K562 (cell line): ENCODE results near the gene UFSP2. TPM values are rescaled to one million over a fixed set of nuclear protein-coding genes. Genes with fewer than 3 reads are reported as not detected.

ENCODE experiments used
- ATAC-seq: fragments of 200-7000 bp; cut with Tn5 transposase; 3 replicates; pipeline ENCODE4 v1.9.1; 2020; ENCODE audit warnings: moderate library complexity
- BruUV-seq: library from RNA; stranded (reverse); fragments of 400-500 nt; replicated peaks from 2 replicates; lab custom pipeline; 2021; lab: Mats Ljungman, UMichigan
- CTCF ChIA-PET: fragments of 300-600 bp; formaldehyde crosslinking; extraction: SDS; loops from one replicate; lab custom pipeline; 2021; ENCODE audit warnings: low intra/inter-chr PET ratio; lab: Yijun Ruan, JAX
- POLR2A ChIA-PET: fragments of 300-600, 350-650 bp; sonication (Branson Sonifier 250); formaldehyde crosslinking; extraction: SDS; loops from one replicate; lab custom pipeline; 2021; ENCODE audit warnings: antibody characterized with exemption, inconsistent platforms; lab: Yijun Ruan, JAX
- DNase-seq, 4 experiments: peaks; one replicate each; pipeline versions ENCODE4 v3.0.0 to v3.0.0-alpha.2; 2011 to 2018; ENCODE audit warnings: low spot score in 3 of 4, mixed read lengths in 3 of 4; ENCODE audit errors: extremely low read depth in 1 of 4
- FAIRE-seq: peaks from 2 replicates; lab custom pipeline; 2011; peaks lifted over from hg19 to GRCh38; lab: Jason Lieb, UNC
- H2AFZ ChIP-seq: 2 replicates; pipeline ENCODE4 v1.6.0; 2011; ENCODE audit warnings: low read depth, low read length, control low read depth, inconsistent platforms
- H3K27ac ChIP-seq: fragments of 200-600 bp; 3 replicates; pipeline ENCODE4 v1.8.0; 2011; ENCODE audit warnings: low read depth, mild to moderate bottlenecking, control low read depth, inconsistent platforms, low read length, moderate library complexity, mixed read lengths; ENCODE audit errors: extremely low read depth
- H3K27me3 ChIP-seq, 2 experiments: fragments of 300-600 bp in 1 of 2; 2 replicates in 1 of 2; 3 replicates in 1 of 2; pipeline versions ENCODE4 v1.6.0 to v1.8.0; 2011; ENCODE audit warnings: inconsistent platforms in 2 of 2, low read length in 2 of 2, mild to moderate bottlenecking in 1 of 2, mixed read lengths in 1 of 2, moderate library complexity in 1 of 2; ENCODE audit not compliant: control insufficient read depth in 2 of 2, insufficient read depth in 2 of 2
- H3K36me3 ChIP-seq: fragments of 300-600 bp; 3 replicates; pipeline ENCODE4 v1.8.0; 2011; ENCODE audit warnings: mild to moderate bottlenecking, low read length, inconsistent platforms; ENCODE audit not compliant: control insufficient read depth, insufficient read depth
- H3K4me1 ChIP-seq, 2 experiments: fragments of 200-600 bp in 1 of 2; replicated peaks in 1 of 2; 2 replicates in 1 of 2; 3 replicates in 1 of 2; pipeline versions ENCODE4 v1.5.1 to v1.8.0; 2011; ENCODE audit warnings: inconsistent platforms in 2 of 2, low read length in 2 of 2, mild to moderate bottlenecking in 1 of 2, mixed read lengths in 1 of 2, moderate library complexity in 1 of 2; ENCODE audit not compliant: control insufficient read depth in 2 of 2, insufficient read depth in 2 of 2
- H3K4me2 ChIP-seq: 2 replicates; pipeline ENCODE4 v1.6.1; 2011; ENCODE audit warnings: low read length, control low read depth, inconsistent platforms, mixed read lengths; ENCODE audit not compliant: insufficient read depth
- H3K4me3 ChIP-seq: fragments of 200-600 bp; sonication (generic), shearing (Covaris generic); 2 replicates; pipeline ENCODE4 v1.5.1; 2016; ENCODE audit warnings: control low read depth, inconsistent platforms
- H3K79me2 ChIP-seq: fragments of 200-600 bp; 3 replicates; pipeline ENCODE4 v1.8.0; 2011; ENCODE audit warnings: low read length, inconsistent platforms; ENCODE audit not compliant: control insufficient read depth, insufficient read depth
- H3K9ac ChIP-seq, 2 experiments: 2 replicates each; pipeline versions ENCODE4 v1.6.0 to v1.6.1; 2011; ENCODE audit warnings: low read depth in 2 of 2, low read length in 2 of 2, control low read depth in 1 of 2, inconsistent platforms in 1 of 2, mild to moderate bottlenecking in 1 of 2, mixed read lengths in 1 of 2; ENCODE audit not compliant: insufficient read depth in 1 of 2
- H3K9me1 ChIP-seq: one replicate; pipeline ENCODE4 v1.6.0; 2011; ENCODE audit warnings: inconsistent platforms, mild to moderate bottlenecking, low read length, moderate library complexity; ENCODE audit not compliant: control insufficient read depth, insufficient read depth
- H3K9me3 ChIP-seq: replicated peaks from 2 replicates; pipeline ENCODE4 v1.5.1; 2011; ENCODE audit warnings: low read depth, low read length, inconsistent platforms; ENCODE audit not compliant: control insufficient read depth, insufficient read depth
- H4K20me1 ChIP-seq: replicated peaks from 2 replicates; pipeline ENCODE4 v1.6.1; 2011; ENCODE audit warnings: low read length, inconsistent platforms, mixed read lengths; ENCODE audit not compliant: control insufficient read depth, insufficient read depth
- BDP1 ChIP-seq: IDR thresholded peaks from 3 replicates; pipeline ENCODE4 v1.6.1; 2011; ENCODE audit not compliant: insufficient read length, insufficient read depth
- CBFA2T2 ChIP-seq: fragments of 450-650 bp; conservative IDR thresholded peaks from 2 replicates; pipeline ENCODE4 v1.6.1; 2017; ENCODE audit warnings: mild to moderate bottlenecking
- ETS2 ChIP-seq: IDR thresholded peaks from 2 replicates; pipeline ENCODE4 v1.6.1; 2016; ENCODE audit warnings: borderline replicate concordance, missing genetic modification characterization, mild to moderate bottlenecking, moderate library complexity, missing compliant biosample characterization; ENCODE audit not compliant: poor library complexity, severe bottlenecking
- JUNB ChIP-seq: fragments of 450-650 bp; formaldehyde crosslinking; conservative IDR thresholded peaks from 2 replicates; pipeline ENCODE4 v1.4.0; 2020; ENCODE audit warnings: mild to moderate bottlenecking
- KLF13 ChIP-seq: fragments of 450-650 bp; IDR thresholded peaks from 2 replicates; pipeline ENCODE4 v1.6.1; 2016; ENCODE audit warnings: missing genetic modification characterization, low read depth, mild to moderate bottlenecking, missing compliant biosample characterization, moderate library complexity, borderline replicate concordance
- LARP7 ChIP-seq: fragments of 450-650 bp; IDR thresholded peaks from 2 replicates; pipeline ENCODE4 v1.6.1; 2016
- ZBTB1 ChIP-seq: sonication (generic); formaldehyde crosslinking; IDR thresholded peaks from 2 replicates; pipeline ENCODE4 v1.8.1; 2023; ENCODE audit warnings: missing genetic modification reagents, low read depth, mild to moderate bottlenecking, borderline replicate concordance
- ZNF121 ChIP-seq: sonication (generic); formaldehyde crosslinking; conservative IDR thresholded peaks from 2 replicates; pipeline ENCODE4 v1.8.0; 2022; ENCODE audit warnings: missing genetic modification reagents
- WGBS: fragments of 100-300 bp; shearing (Covaris generic); methylation state at CpG from one replicate; pipeline ENCODE4 v1.1.6; 2016; ENCODE audit warnings: low coverage, mixed read lengths; ENCODE audit not compliant: insufficient coverage; ENCODE audit errors: missing lambda C conversion rate; 5-methylcytosine and 5-hydroxymethylcytosine counted together
- in situ Hi-C: fragments of 300-500 bp; cut with MboI; formaldehyde crosslinking; loops from 4 replicates; pipeline ENCODE4 v1.15.0; 2018; ENCODE audit warnings: inconsistent platforms, mixed read lengths
- intact Hi-C: fragments of 100-400 bp; cut with micrococcal nuclease; formaldehyde crosslinking; loops from 2 replicates; pipeline ENCODE4 v1.14.2; 2022
- polyA plus RNA-seq, 8 experiments: library from polyadenylated mRNA; depleted of rRNA in 4 of 8; stranded (reverse) in 5 of 8; unstranded in 3 of 8; fragments of >200 nt; fragmentation: Nextera tagmentation in 2 of 8; fragmentation: Illumina TruSeq in 1 of 8; extraction: Ambion mirVana in 2 of 8; extraction: Trizol in 1 of 8; gene quantifications; 2 replicates each; pipeline versions ENCODE4 v1.2.1 to v1.2.3, GENCODE V29; 2011 to 2014; ENCODE audit warnings: inconsistent platforms in 1 of 8, missing spikeins in 1 of 8
- total RNA-seq, 7 experiments: library from RNA; depleted of rRNA in 6 of 7; stranded (reverse); fragments of >200 nt in 6 of 7; fragmentation: Illumina TruSeq in 2 of 7; extraction: Trizol in 2 of 7; gene quantifications; 2 replicates each; pipeline versions ENCODE4 v1.2.1 to v1.2.3, GENCODE V29; 2011 to 2021; ENCODE audit warnings: low replicate concordance in 1 of 7
- TF ChIP-seq, protein P1 (sequence below): fragments of 450-650 bp; IDR thresholded peaks from 2 replicates; pipeline ENCODE4 v1.6.1; 2017; ENCODE audit warnings: antibody characterized with exemption, mild to moderate bottlenecking
- TF ChIP-seq, protein P2 (sequence below): fragments of 250-450 bp; sonication (Bioruptor Pico); IDR thresholded peaks from 2 replicates; pipeline ENCODE4 v1.8.0; 2022; ENCODE audit warnings: moderate library complexity, mild to moderate bottlenecking, inconsistent platforms
- TF ChIP-seq, protein P3 (sequence below): fragments of 150-350 bp; IDR thresholded peaks from 2 replicates; pipeline ENCODE4 v1.6.1; 2014; ENCODE audit warnings: low read depth, mild to moderate bottlenecking, low read length, borderline replicate concordance

Gene UFSP2
- total and polyA plus RNA-seq, 9 of the 15 experiments (the other 6 are each of a cell fraction or from before 2014, with no cell fraction given) = 20.1 to 55.8 (median 26.6) TPM

DNA sequence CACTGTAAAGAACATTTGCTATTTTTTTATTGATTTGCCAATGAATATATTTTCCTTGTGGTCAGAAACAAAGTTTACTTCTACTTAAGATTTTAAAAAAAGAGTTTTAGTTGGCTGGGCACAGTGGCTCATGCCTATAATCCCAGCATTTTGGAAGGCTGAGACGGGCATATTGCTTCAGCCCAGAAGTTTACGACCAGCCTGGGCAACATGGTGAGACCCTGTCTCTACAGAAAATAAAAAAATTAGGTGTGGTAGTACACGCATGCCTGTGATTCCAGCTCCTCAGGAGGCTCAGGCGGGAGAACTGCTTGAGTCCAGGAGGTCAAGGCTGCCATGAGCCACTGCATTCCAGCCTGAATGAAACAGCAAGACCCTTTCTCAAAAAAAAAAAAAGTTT lies 66.8 kb downstream of the UFSP2 start:
- DNase-seq (no peak), ATAC-seq (no peak), FAIRE-seq (no peak)
- H3K4me2 ChIP-seq = no peak overlapping the region
- H3K9me3 ChIP-seq = no peaks in the 10 kb centered on the region
- 80% methylated on average over 4 of the region's 4 CpGs for WGBS
- POLR2A ChIA-PET = no interaction called here
- H3K4me1 ChIP-seq = peaks cover 13 to 37% of the 10 kb centered on the region in 2 experiments
- intact Hi-C loops = loop anchor here (2.0 kb wide), 1 partner anchor 36 kb away; the partner anchor contains the start of gene LRP2BP
- H3K27me3 ChIP-seq = no peaks in the 10 kb centered on the region
- H3K4me3 ChIP-seq = no peak overlapping the region
- no peaks in the 10 kb centered on the region for H3K79me2 ChIP-seq
- no peaks in the 10 kb centered on the region for H4K20me1 ChIP-seq
- no peak overlapping the region for H2AFZ ChIP-seq
- CTCF ChIA-PET = no interaction called here
- peaks cover 2% of the 10 kb centered on the region; the same call in 1 of the 3 replicates for H3K36me3 ChIP-seq
- H3K9ac ChIP-seq = no peak overlapping the region
- in situ Hi-C loops = no loop called here
- H3K9me1 ChIP-seq = no peaks in the 10 kb centered on the region
- no peak overlapping the region for H3K27ac ChIP-seq
- no TSS peak for BruUV-seq
- TF ChIP-seq ZNF121 (no peak), CBFA2T2 (no peak), BDP1 (no peak), ZBTB1 (CRISPR knock-in tag) (no peak), KLF13 (tag) (no peak), ETS2 (tag) (no peak), JUNB (CRISPR knock-in tag) (no peak), LARP7 (no peak)
- TF ChIP-seq, protein P1, sequence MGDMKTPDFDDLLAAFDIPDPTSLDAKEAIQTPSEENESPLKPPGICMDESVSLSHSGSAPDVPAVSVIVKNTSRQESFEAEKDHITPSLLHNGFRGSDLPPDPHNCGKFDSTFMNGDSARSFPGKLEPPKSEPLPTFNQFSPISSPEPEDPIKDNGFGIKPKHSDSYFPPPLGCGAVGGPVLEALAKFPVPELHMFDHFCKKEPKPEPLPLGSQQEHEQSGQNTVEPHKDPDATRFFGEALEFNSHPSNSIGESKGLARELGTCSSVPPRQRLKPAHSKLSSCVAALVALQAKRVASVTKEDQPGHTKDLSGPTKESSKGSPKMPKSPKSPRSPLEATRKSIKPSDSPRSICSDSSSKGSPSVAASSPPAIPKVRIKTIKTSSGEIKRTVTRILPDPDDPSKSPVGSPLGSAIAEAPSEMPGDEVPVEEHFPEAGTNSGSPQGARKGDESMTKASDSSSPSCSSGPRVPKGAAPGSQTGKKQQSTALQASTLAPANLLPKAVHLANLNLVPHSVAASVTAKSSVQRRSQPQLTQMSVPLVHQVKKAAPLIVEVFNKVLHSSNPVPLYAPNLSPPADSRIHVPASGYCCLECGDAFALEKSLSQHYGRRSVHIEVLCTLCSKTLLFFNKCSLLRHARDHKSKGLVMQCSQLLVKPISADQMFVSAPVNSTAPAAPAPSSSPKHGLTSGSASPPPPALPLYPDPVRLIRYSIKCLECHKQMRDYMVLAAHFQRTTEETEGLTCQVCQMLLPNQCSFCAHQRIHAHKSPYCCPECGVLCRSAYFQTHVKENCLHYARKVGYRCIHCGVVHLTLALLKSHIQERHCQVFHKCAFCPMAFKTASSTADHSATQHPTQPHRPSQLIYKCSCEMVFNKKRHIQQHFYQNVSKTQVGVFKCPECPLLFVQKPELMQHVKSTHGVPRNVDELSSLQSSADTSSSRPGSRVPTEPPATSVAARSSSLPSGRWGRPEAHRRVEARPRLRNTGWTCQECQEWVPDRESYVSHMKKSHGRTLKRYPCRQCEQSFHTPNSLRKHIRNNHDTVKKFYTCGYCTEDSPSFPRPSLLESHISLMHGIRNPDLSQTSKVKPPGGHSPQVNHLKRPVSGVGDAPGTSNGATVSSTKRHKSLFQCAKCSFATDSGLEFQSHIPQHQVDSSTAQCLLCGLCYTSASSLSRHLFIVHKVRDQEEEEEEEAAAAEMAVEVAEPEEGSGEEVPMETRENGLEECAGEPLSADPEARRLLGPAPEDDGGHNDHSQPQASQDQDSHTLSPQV = no peak
- TF ChIP-seq, protein P2, sequence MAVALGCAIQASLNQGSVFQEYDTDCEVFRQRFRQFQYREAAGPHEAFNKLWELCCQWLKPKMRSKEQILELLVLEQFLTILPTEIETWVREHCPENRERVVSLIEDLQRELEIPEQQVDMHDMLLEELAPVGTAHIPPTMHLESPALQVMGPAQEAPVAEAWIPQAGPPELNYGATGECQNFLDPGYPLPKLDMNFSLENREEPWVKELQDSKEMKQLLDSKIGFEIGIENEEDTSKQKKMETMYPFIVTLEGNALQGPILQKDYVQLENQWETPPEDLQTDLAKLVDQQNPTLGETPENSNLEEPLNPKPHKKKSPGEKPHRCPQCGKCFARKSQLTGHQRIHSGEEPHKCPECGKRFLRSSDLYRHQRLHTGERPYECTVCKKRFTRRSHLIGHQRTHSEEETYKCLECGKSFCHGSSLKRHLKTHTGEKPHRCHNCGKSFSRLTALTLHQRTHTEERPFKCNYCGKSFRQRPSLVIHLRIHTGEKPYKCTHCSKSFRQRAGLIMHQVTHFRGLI (CRISPR knock-in tag) = no peak
- TF ChIP-seq, protein P3, sequence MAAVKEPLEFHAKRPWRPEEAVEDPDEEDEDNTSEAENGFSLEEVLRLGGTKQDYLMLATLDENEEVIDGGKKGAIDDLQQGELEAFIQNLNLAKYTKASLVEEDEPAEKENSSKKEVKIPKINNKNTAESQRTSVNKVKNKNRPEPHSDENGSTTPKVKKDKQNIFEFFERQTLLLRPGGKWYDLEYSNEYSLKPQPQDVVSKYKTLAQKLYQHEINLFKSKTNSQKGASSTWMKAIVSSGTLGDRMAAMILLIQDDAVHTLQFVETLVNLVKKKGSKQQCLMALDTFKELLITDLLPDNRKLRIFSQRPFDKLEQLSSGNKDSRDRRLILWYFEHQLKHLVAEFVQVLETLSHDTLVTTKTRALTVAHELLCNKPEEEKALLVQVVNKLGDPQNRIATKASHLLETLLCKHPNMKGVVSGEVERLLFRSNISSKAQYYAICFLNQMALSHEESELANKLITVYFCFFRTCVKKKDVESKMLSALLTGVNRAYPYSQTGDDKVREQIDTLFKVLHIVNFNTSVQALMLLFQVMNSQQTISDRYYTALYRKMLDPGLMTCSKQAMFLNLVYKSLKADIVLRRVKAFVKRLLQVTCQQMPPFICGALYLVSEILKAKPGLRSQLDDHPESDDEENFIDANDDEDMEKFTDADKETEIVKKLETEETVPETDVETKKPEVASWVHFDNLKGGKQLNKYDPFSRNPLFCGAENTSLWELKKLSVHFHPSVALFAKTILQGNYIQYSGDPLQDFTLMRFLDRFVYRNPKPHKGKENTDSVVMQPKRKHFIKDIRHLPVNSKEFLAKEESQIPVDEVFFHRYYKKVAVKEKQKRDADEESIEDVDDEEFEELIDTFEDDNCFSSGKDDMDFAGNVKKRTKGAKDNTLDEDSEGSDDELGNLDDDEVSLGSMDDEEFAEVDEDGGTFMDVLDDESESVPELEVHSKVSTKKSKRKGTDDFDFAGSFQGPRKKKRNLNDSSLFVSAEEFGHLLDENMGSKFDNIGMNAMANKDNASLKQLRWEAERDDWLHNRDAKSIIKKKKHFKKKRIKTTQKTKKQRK = no peak
